ENCODE measurements around the gene FAM3D.
"Not testable (repeated sequence)": the region's sequence is repeated elsewhere in the genome, so short reads cannot be mapped to it uniquely, and the experiment has no call there.

DNA sequence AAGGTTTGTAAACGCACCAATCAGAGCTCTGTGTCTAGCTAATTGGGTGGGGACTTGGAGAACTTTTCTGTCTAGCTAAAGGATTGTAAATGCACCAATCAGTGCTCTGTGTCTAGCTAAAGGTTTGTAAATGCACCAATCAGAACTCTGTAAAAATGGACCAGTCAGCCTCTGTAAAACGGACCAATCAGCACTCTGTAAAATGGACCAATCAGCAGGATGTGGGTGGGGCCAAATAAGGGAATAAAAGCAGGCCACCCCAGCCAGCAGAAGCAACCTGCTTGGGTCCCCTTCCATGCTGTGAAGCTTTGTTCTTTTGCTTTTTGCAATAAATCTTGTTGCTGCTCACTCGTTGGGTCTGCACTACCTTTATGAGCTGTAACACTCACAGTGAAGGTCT lies 42.4 kb upstream of the FAM3D start:
- not testable (repeated sequence) for TF ChIP-seq POLR2A (IDR thresholded peaks at IDR 0.05; ENCODE audit: borderline replicate concordance, extremely low read depth, insufficient read depth, insufficient read length); SRF (IDR thresholded peaks at IDR 0.05; ENCODE audit: low read depth); CEBPB (IDR thresholded peaks at IDR 0.05; ENCODE audit: low read depth); EZH2 (IDR thresholded peaks at IDR 0.05); POLR2AphosphoS5 (IDR thresholded peaks at IDR 0.05; ENCODE audit: low read depth, low read length); CTCF (IDR thresholded peaks at IDR 0.05 in 2 of 3, conservative IDR thresholded peaks at IDR 0.05 in 1 of 3; ENCODE audit: borderline replicate concordance in 1 of 3, insufficient read depth in 1 of 3, low read depth in 2 of 3, low read length in 2 of 3); FOSL1 (IDR thresholded peaks at IDR 0.05; ENCODE audit: low read depth); YY1 (IDR thresholded peaks at IDR 0.05; ENCODE audit: extremely low read depth, insufficient replicate concordance, low read depth, low read length); ZFX (IDR thresholded peaks at IDR 0.05); SP1 (IDR thresholded peaks at IDR 0.05; ENCODE audit: low read depth); SIN3A (IDR thresholded peaks at IDR 0.05; ENCODE audit: low read depth); ZBTB33 (IDR thresholded peaks at IDR 0.05; ENCODE audit: extremely low read depth, insufficient replicate concordance, low read length)
- TF ChIP-seq, protein P1, sequence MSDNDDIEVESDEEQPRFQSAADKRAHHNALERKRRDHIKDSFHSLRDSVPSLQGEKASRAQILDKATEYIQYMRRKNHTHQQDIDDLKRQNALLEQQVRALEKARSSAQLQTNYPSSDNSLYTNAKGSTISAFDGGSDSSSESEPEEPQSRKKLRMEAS (IDR thresholded peaks at IDR 0.05), result not testable (repeated sequence)
- TF ChIP-seq, protein P2, sequence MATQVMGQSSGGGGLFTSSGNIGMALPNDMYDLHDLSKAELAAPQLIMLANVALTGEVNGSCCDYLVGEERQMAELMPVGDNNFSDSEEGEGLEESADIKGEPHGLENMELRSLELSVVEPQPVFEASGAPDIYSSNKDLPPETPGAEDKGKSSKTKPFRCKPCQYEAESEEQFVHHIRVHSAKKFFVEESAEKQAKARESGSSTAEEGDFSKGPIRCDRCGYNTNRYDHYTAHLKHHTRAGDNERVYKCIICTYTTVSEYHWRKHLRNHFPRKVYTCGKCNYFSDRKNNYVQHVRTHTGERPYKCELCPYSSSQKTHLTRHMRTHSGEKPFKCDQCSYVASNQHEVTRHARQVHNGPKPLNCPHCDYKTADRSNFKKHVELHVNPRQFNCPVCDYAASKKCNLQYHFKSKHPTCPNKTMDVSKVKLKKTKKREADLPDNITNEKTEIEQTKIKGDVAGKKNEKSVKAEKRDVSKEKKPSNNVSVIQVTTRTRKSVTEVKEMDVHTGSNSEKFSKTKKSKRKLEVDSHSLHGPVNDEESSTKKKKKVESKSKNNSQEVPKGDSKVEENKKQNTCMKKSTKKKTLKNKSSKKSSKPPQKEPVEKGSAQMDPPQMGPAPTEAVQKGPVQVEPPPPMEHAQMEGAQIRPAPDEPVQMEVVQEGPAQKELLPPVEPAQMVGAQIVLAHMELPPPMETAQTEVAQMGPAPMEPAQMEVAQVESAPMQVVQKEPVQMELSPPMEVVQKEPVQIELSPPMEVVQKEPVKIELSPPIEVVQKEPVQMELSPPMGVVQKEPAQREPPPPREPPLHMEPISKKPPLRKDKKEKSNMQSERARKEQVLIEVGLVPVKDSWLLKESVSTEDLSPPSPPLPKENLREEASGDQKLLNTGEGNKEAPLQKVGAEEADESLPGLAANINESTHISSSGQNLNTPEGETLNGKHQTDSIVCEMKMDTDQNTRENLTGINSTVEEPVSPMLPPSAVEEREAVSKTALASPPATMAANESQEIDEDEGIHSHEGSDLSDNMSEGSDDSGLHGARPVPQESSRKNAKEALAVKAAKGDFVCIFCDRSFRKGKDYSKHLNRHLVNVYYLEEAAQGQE (IDR thresholded peaks at IDR 0.05; ENCODE audit: low read depth), result not testable (repeated sequence)
